HEK293T (cell line): ENCODE results near the gene LSM14A.

Experiments
- CTCF ChIA-PET: fragments of 350-600 bp; formaldehyde crosslinking; extraction: SDS; loops from one replicate; lab custom pipeline; 2021; ENCODE audit warnings: antibody characterized with exemption, inconsistent platforms; lab: Yijun Ruan, JAX
- POLR2A ChIA-PET: fragments of 350-600 bp; formaldehyde crosslinking; extraction: SDS; loops from one replicate; lab custom pipeline; 2020; ENCODE audit warnings: antibody characterized with exemption, inconsistent platforms; lab: Yijun Ruan, JAX
- DNase-seq: peaks from one replicate; pipeline ENCODE4 v3.0.0; 2012; ENCODE audit warnings: mixed read lengths; ENCODE audit errors: extremely low spot score
- ARNT ChIP-seq: fragments of 450-650 bp; IDR thresholded peaks from 2 replicates; pipeline ENCODE4 v1.6.1; 2017; ENCODE audit warnings: mild to moderate bottlenecking
- BHLHE40 ChIP-seq: fragments of 450-650 bp; IDR thresholded peaks from 2 replicates; pipeline ENCODE4 v1.6.1; 2016; ENCODE audit warnings: mild to moderate bottlenecking, moderate library complexity, borderline replicate concordance
- CTBP1 ChIP-seq: fragments of 450-650 bp; IDR thresholded peaks from 2 replicates; pipeline ENCODE4 v1.6.1; 2016; ENCODE audit warnings: borderline replicate concordance
- ELF4 ChIP-seq: fragments of 450-650 bp; IDR thresholded peaks from 2 replicates; pipeline ENCODE4 v1.6.1; 2017; ENCODE audit warnings: antibody characterized with exemption
- FOXA1 ChIP-seq: fragments of 450-650 bp; IDR thresholded peaks from 2 replicates; pipeline ENCODE4 v1.6.1; 2016; ENCODE audit warnings: mild to moderate bottlenecking
- FOXK2 ChIP-seq: fragments of 450-650 bp; IDR thresholded peaks from 2 replicates; pipeline ENCODE4 v1.6.1; 2016; ENCODE audit warnings: mild to moderate bottlenecking
- FOXM1 ChIP-seq: fragments of 450-650 bp; IDR thresholded peaks from 2 replicates; pipeline ENCODE4 v1.6.1; 2017; ENCODE audit warnings: mild to moderate bottlenecking, borderline replicate concordance
- HDGF ChIP-seq: fragments of 450-650 bp; IDR thresholded peaks from 2 replicates; pipeline ENCODE4 v1.6.1; 2017; ENCODE audit warnings: antibody characterized with exemption, borderline replicate concordance
- L3MBTL2 ChIP-seq: fragments of 450-650 bp; conservative IDR thresholded peaks from 2 replicates; pipeline ENCODE4 v1.6.1; 2016; ENCODE audit warnings: mild to moderate bottlenecking
- LEF1 ChIP-seq: fragments of 450-650 bp; IDR thresholded peaks from 2 replicates; pipeline ENCODE4 v1.6.1; 2017; ENCODE audit warnings: mild to moderate bottlenecking, borderline replicate concordance
- NFRKB ChIP-seq: fragments of 450-650 bp; IDR thresholded peaks from 2 replicates; pipeline ENCODE4 v1.6.1; 2016; ENCODE audit warnings: mild to moderate bottlenecking, moderate library complexity
- PKNOX1 ChIP-seq: fragments of 450-650 bp; IDR thresholded peaks from 2 replicates; pipeline ENCODE4 v1.6.1; 2016
- SP1 ChIP-seq: fragments of 450-650 bp; IDR thresholded peaks from 2 replicates; pipeline ENCODE4 v1.6.1; 2017
- SUZ12 ChIP-seq: fragments of 450-650 bp; IDR thresholded peaks from 2 replicates; pipeline ENCODE4 v1.6.1; 2016; ENCODE audit warnings: mild to moderate bottlenecking
- TARDBP ChIP-seq: fragments of 450-650 bp; IDR thresholded peaks from 2 replicates; pipeline ENCODE4 v1.6.1; 2016
- ZNF384 ChIP-seq: fragments of 450-650 bp; IDR thresholded peaks from 2 replicates; pipeline ENCODE4 v1.6.1; 2016

Gene LSM14A

GRCh38 chr19:34171877-34172660 is at the start of gene LSM14A:
Gene LSM14A, plus strand, starts transcription at chr19:34172504. Its CDS starts 139 bp downstream, at chr19:34172643.
- CTCF ChIA-PET = interaction anchor here (0.5 kb wide), 1 partner anchor 12 kb away, joined by 3 read pairs; no protein-coding TSS in a partner anchor
- POLR2A ChIA-PET = interaction anchor here (0.8 to 2.7 kb wide), 10 partner anchors 11 to 180 kb away, joined by 3 to 14 read pairs (median 5); no protein-coding TSS in a partner anchor
- peak; percentile 90 for DNase-seq
- peak; percentile 15; the same call in 1 of the 2 replicates for TF ChIP-seq FOXM1
- TF ChIP-seq SUZ12 = no peak
- TF ChIP-seq LEF1 = no peak
- TF ChIP-seq L3MBTL2 = peak; percentile 88
- TF ChIP-seq ELF4 = peak; percentile 77

GRCh38 chr19:34124828-34125227 is 47.5 kb upstream of the LSM14A start:
- TF ChIP-seq FOXK2 (no peak), FOXA1 (no peak), PKNOX1 (no peak), NFRKB (no peak), SP1 (no peak), SUZ12 (no peak), LEF1 (no peak), FOXM1 (no peak), BHLHE40 (no peak), ELF4 (no peak), TARDBP (no peak), ZNF384 (no peak), HDGF (no peak)
- DNase-seq = no peak
- ChIA-PET POLR2A (interaction anchor here (1.2 to 1.6 kb wide), 2 partner anchors 10 to 328 kb away, joined by 3 to 6 read pairs; no protein-coding TSS in a partner anchor), CTCF (no interaction called here)

- ChIA-PET POLR2A (interaction anchor here (0.8 kb wide), 1 partner anchor 8 kb away, joined by 3 read pairs; no protein-coding TSS in a partner anchor), CTCF (no interaction called here)
- no peak for DNase-seq
- TF ChIP-seq HDGF (no peak), NFRKB (no peak), CTBP1 (no peak), FOXK2 (no peak), FOXA1 (no peak), SUZ12 (no peak), ELF4 (no peak), BHLHE40 (no peak), PKNOX1 (no peak), FOXM1 (no peak)
These were observed 45.3 kb upstream of the LSM14A start for GRCh38 chr19:34126966-34127365.

GRCh38 chr19:34127684-34128189 is 44.6 kb upstream of the LSM14A start:
- CTCF ChIA-PET = interaction anchor here (0.6 kb wide), 1 partner anchor 13 kb away, joined by 3 read pairs; no protein-coding TSS in a partner anchor
- POLR2A ChIA-PET = no interaction called here
- TF ChIP-seq HDGF (no peak), PKNOX1 (no peak), FOXK2 (no peak), FOXM1 (no peak), TARDBP (no peak), CTBP1 (no peak), NFRKB (no peak), SUZ12 (no peak), ZNF384 (no peak), L3MBTL2 (no peak), SP1 (no peak), ARNT (no peak), FOXA1 (no peak), ELF4 (no peak), BHLHE40 (no peak), LEF1 (no peak)
- DNase-seq = no peak

- ChIA-PET CTCF (interaction anchor here (0.6 kb wide), 1 partner anchor 14 kb away, joined by 3 read pairs; no protein-coding TSS in a partner anchor), POLR2A (no interaction called here)
- TF ChIP-seq SUZ12 (no peak), FOXK2 (no peak), FOXA1 (no peak), CTBP1 (no peak), HDGF (no peak), NFRKB (no peak), ZNF384 (no peak), PKNOX1 (no peak), FOXM1 (no peak), TARDBP (no peak), LEF1 (no peak), L3MBTL2 (no peak), SP1 (no peak), ARNT (no peak), ELF4 (no peak), BHLHE40 (no peak)
- DNase-seq = no peak
These were observed 43.6 kb upstream of the LSM14A start for GRCh38 chr19:34128558-34129250.
